Fibroblast of mammary gland (primary cell): ENCODE results near the gene SCN2A.
A peak's percentile ranks its signal among the peaks of the same experiment; 100 is the strongest.

ENCODE experiments used
- DNase-seq: peaks from one replicate; pipeline ENCODE4 v3.0.0-alpha.2; 2010; ENCODE audit warnings: low read depth
- H3K4me3 ChIP-seq: 2 replicates; pipeline ENCODE4 v1.5.1; 2011; ENCODE audit warnings: low read depth, mild to moderate bottlenecking, low read length, moderate library complexity; ENCODE audit not compliant: control insufficient read depth
- CTCF ChIP-seq: conservative IDR thresholded peaks from 2 replicates; pipeline ENCODE4 v1.5.1; 2011; ENCODE audit warnings: low read depth, low read length, inconsistent platforms; ENCODE audit not compliant: control insufficient read depth, insufficient read depth

SCN2A gene

GRCh38 chr2:165417009-165417408 is 177.8 kb downstream of the SCN2A start:
- DNase-seq, result no peak
- TF ChIP-seq CTCF, result no peak
- no peak overlapping the region for H3K4me3 ChIP-seq

- no peak for TF ChIP-seq CTCF
- H3K4me3 ChIP-seq, result no peak overlapping the region
- no peak for DNase-seq
Measured at GRCh38 chr2:165420231-165420630, 181.0 kb downstream of the SCN2A start.

- TF ChIP-seq CTCF, result no peak
- no peak for DNase-seq
- H3K4me3 ChIP-seq, result no peak overlapping the region
Measured at GRCh38 chr2:165423081-165423480, 183.9 kb downstream of the SCN2A start.

- H3K4me3 ChIP-seq, result no peak overlapping the region
- DNase-seq, result no peak
- no peak for TF ChIP-seq CTCF
Measured at GRCh38 chr2:165425556-165425955, 186.3 kb downstream of the SCN2A start.

GRCh38 chr2:165427686-165428085 is 188.5 kb downstream of the SCN2A start:
- no peak for DNase-seq
- no peak for TF ChIP-seq CTCF
- no peak overlapping the region for H3K4me3 ChIP-seq

- no peak for TF ChIP-seq CTCF
- H3K4me3 ChIP-seq, result no peak overlapping the region
- peak; percentile 51 for DNase-seq
Measured at GRCh38 chr2:165428926-165429325, 189.7 kb downstream of the SCN2A start.

GRCh38 chr2:165431014-165431413 is 191.8 kb downstream of the SCN2A start:
- no peak for DNase-seq
- TF ChIP-seq CTCF, result no peak
- no peak overlapping the region for H3K4me3 ChIP-seq
